Loucy (cell line): ENCODE results near the gene TOP3A.

Experiments used
- H2AFZ ChIP-seq: fragments of 200-600 bp; sonication (generic); 2 replicates; pipeline ENCODE4 v1.6.0; 2016; ENCODE audit warnings: antibody characterized with exemption, mild to moderate bottlenecking, low read length, moderate library complexity
- H3F3A ChIP-seq: fragments of 200-600 bp; 2 replicates; pipeline ENCODE4 v1.6.0; 2016; ENCODE audit warnings: antibody characterized with exemption, low read depth, mild to moderate bottlenecking
- H3K27me3 ChIP-seq: fragments of 200-600 bp; sonication (generic); 2 replicates; pipeline ENCODE4 v1.6.1; 2014; ENCODE audit warnings: low read length, mild to moderate bottlenecking; ENCODE audit not compliant: insufficient read depth, poor library complexity, severe bottlenecking
- H3K36me3 ChIP-seq: fragments of 200-600 bp; sonication (generic); 2 replicates; pipeline ENCODE4 v1.6.1; 2016; ENCODE audit warnings: low read length; ENCODE audit not compliant: insufficient read depth
- H3K4me1 ChIP-seq: fragments of 200-600 bp; sonication (generic); 2 replicates; pipeline ENCODE4 v1.5.1; 2014; ENCODE audit warnings: low read length, mild to moderate bottlenecking; ENCODE audit not compliant: insufficient read depth, poor library complexity, severe bottlenecking
- H3K4me2 ChIP-seq: fragments of 200-600 bp; sonication (generic); 2 replicates; pipeline ENCODE4 v1.6.0; 2014; ENCODE audit warnings: antibody characterized with exemption, low read length, low read depth, mild to moderate bottlenecking; ENCODE audit not compliant: poor library complexity, severe bottlenecking
- H3K4me3 ChIP-seq: fragments of 200-600 bp; sonication (generic); 2 replicates; pipeline ENCODE4 v1.5.1; 2014; ENCODE audit warnings: low read length, mild to moderate bottlenecking, mixed read lengths; ENCODE audit not compliant: poor library complexity, severe bottlenecking
- H3K79me2 ChIP-seq: fragments of 200-600 bp; sonication (generic); 2 replicates; pipeline ENCODE4 v1.6.1; 2014; ENCODE audit warnings: low read length; ENCODE audit not compliant: insufficient read depth
- H3K9ac ChIP-seq: fragments of 200-600 bp; sonication (generic); 2 replicates; pipeline ENCODE4 v1.6.0; 2014; ENCODE audit warnings: mild to moderate bottlenecking, low read depth, low read length, moderate library complexity; ENCODE audit not compliant: poor library complexity, severe bottlenecking
- H3K9me2 ChIP-seq: fragments of 200-600 bp; sonication (generic); replicated peaks from 2 replicates; pipeline ENCODE4 v1.6.1; 2016; ENCODE audit warnings: low read depth, low read length, mixed read lengths
- H3K9me3 ChIP-seq: fragments of 200-600 bp; sonication (generic); 2 replicates; pipeline ENCODE4 v1.6.1; 2014; ENCODE audit warnings: mild to moderate bottlenecking, antibody characterized with exemption, low read length, low read depth; ENCODE audit not compliant: insufficient read depth
- H4K20me1 ChIP-seq: fragments of 200-600 bp; sonication (generic); 2 replicates; pipeline ENCODE4 v1.6.0; 2014; ENCODE audit warnings: antibody characterized with exemption, low read length, mild to moderate bottlenecking; ENCODE audit not compliant: insufficient read depth, poor library complexity, severe bottlenecking
- EZH2phosphoT487 ChIP-seq: fragments of 200-600 bp; IDR thresholded peaks from 2 replicates; pipeline ENCODE4 v1.6.1; 2018; ENCODE audit warnings: antibody characterized with exemption, mild to moderate bottlenecking, moderate library complexity, borderline replicate concordance
- TF ChIP-seq, protein P1 (sequence below): fragments of 200-600 bp; sonication (generic); conservative IDR thresholded peaks from 2 replicates; pipeline ENCODE4 v1.5.1; 2014; ENCODE audit warnings: mild to moderate bottlenecking, antibody characterized with exemption, low read length

The TOP3A gene

DNA sequence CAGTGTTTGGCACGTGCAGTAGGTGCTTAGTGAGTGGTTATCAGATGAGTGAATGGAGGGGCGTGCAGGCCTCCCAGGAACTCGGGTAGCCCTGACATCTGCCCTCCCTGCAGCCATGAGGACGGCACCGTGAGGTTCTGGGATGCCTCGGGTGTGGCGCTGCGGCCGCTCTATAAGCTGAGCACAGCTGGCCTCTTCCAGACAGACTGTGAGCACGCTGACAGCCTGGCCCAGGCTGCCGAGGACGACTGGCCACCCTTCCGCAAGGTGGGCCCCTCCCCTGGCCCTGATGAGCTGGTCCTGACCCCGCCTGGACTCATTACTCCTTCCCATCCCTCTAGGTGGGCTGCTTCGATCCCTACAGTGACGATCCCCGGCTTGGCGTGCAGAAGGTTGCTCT is 78.3 kb downstream of the TOP3A start:
- H3K4me3 ChIP-seq, result no peak overlapping the region
- H3K9me2 ChIP-seq, result no peaks in the 10 kb centered on the region
- H3K4me2 ChIP-seq, result no peak overlapping the region
- no peaks in the 10 kb centered on the region for H3K9me3 ChIP-seq
- no peaks in the 10 kb centered on the region for H3F3A ChIP-seq
- TF ChIP-seq EZH2phosphoT487, result no peak
- TF ChIP-seq, protein P1, sequence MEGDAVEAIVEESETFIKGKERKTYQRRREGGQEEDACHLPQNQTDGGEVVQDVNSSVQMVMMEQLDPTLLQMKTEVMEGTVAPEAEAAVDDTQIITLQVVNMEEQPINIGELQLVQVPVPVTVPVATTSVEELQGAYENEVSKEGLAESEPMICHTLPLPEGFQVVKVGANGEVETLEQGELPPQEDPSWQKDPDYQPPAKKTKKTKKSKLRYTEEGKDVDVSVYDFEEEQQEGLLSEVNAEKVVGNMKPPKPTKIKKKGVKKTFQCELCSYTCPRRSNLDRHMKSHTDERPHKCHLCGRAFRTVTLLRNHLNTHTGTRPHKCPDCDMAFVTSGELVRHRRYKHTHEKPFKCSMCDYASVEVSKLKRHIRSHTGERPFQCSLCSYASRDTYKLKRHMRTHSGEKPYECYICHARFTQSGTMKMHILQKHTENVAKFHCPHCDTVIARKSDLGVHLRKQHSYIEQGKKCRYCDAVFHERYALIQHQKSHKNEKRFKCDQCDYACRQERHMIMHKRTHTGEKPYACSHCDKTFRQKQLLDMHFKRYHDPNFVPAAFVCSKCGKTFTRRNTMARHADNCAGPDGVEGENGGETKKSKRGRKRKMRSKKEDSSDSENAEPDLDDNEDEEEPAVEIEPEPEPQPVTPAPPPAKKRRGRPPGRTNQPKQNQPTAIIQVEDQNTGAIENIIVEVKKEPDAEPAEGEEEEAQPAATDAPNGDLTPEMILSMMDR, result no peak
- H3K9ac ChIP-seq, result no peak overlapping the region
- H3K36me3 ChIP-seq, result peaks cover 8% of the 10 kb centered on the region; the same call in 1 of the 2 replicates
- no peaks in the 10 kb centered on the region for H4K20me1 ChIP-seq
- H3K79me2 ChIP-seq, result no peaks in the 10 kb centered on the region
- no peaks in the 10 kb centered on the region for H3K4me1 ChIP-seq
- H2AFZ ChIP-seq, result no peak overlapping the region
- no peaks in the 10 kb centered on the region for H3K27me3 ChIP-seq

DNA sequence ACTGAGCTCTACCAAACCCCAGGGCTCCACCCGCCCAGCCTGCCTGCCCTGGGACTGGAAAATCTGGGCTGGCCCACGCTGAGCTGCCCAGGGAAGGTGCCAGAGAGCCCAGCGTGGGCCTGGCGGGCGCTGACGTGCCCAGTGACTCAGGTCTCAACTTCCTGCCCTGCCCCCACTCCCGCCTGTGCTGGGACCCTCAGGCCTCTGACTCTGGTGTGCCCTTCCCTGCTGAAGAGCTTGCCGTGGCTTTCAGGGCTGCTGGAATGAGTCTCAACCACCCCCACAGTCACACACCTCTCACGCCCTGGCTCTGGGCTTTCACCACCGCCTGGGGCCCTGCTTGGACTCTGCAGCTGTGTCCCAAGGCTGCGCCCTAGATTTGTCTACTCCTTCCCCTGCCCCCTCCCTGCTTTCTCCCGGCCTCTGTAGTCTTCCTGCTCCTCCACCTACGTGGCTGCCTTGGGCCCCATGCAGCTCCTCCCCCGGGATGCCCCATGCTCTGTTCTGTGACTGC is 79.0 kb downstream of the TOP3A start:
- H3K9me2 ChIP-seq, result no peaks in the 10 kb centered on the region
- H3F3A ChIP-seq, result no peaks in the 10 kb centered on the region
- no peaks in the 10 kb centered on the region for H3K9me3 ChIP-seq
- TF ChIP-seq, protein P1, result no peak
- no peak for TF ChIP-seq EZH2phosphoT487
- no peak overlapping the region for H3K4me2 ChIP-seq
- H3K4me3 ChIP-seq, result no peak overlapping the region
- H2AFZ ChIP-seq, result no peak overlapping the region
- no peaks in the 10 kb centered on the region for H3K79me2 ChIP-seq
- no peaks in the 10 kb centered on the region for H4K20me1 ChIP-seq
- H3K36me3 ChIP-seq, result peaks cover 8% of the 10 kb centered on the region; the same call in 1 of the 2 replicates
- no peak overlapping the region for H3K9ac ChIP-seq
- H3K27me3 ChIP-seq, result no peaks in the 10 kb centered on the region
- H3K4me1 ChIP-seq, result no peaks in the 10 kb centered on the region

DNA sequence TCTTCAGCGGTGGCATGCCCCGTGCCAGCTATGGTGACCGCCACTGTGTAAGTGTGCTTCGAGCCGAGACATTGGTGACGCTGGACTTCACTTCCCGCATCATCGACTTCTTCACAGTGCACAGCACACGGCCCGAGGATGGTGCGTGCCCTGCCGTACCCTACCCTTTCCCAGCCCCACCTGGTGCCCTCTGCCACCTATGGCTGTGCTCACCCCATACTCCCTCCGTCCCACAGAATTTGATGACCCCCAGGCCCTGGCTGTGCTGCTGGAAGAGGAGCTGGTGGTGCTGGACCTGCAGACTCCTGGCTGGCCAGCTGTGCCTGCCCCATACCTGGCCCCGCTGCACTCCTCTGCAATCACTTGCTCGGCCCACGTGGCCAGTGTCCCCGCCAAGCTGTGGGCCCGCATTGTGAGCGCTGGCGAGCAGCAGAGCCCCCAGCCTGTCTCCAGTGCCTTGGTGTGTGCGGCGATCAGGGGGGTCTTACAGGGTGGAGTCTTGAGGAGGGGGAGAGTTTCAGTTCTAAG is 79.9 kb downstream of the TOP3A start:
- Histone ChIP-seq H3K9ac (no peak overlapping the region), H3K4me2 (no peak overlapping the region), H3K36me3 (peaks cover 8% of the 10 kb centered on the region; the same call in 1 of the 2 replicates), H3K9me3 (no peaks in the 10 kb centered on the region), H2AFZ (no peak overlapping the region), H3K27me3 (no peaks in the 10 kb centered on the region), H3K4me1 (no peaks in the 10 kb centered on the region), H3F3A (no peaks in the 10 kb centered on the region), H3K79me2 (peaks cover 3% of the 10 kb centered on the region; the same call in 1 of the 2 replicates), H4K20me1 (no peaks in the 10 kb centered on the region), H3K9me2 (no peaks in the 10 kb centered on the region), H3K4me3 (no peak overlapping the region)
- no peak for TF ChIP-seq EZH2phosphoT487
- TF ChIP-seq, protein P1, result no peak
